A549 treated with ZK216348 at 1 μM for 4 hours (cell line): ENCODE data around the gene DERA. TPM values are rescaled to one million over a fixed set of nuclear protein-coding genes. Genes with fewer than 3 reads are reported as not detected.

Experiments
- total RNA-seq: library from RNA; stranded (reverse); fragments of 200-300 nt; extraction: Qiagen RNA extraction; gene quantifications from 5 replicates; pipeline ENCODE4 v1.2.3, GENCODE V29; 2022; ENCODE audit warnings: low read depth

DERA gene
- total RNA-seq: 37.9 to 55.2 TPM (median 38.0 TPM) in 5 replicates

GRCh38 chr12:15910864-15911721, at the start of gene DERA:
Gene DERA, plus strand, starts transcription at chr12:15911332. Its CDS starts 52 bp downstream, at chr12:15911384.

GRCh38 chr12:15882118-15882971, 28.8 kb upstream of the DERA start, which contains the start of gene STRAP:
Gene STRAP, plus strand, starts transcription at chr12:15882387. Its CDS starts 321 bp downstream, at chr12:15882708.

Other genes with a start within 250 kb of the DERA start
- gene EPS8, start 121.9 kb upstream of the DERA start, total RNA-seq: 40.2 to 52.8 TPM (median 50.1 TPM) in 5 replicates
- 165 to 212 TPM (median 188 TPM) in 5 replicates for gene STRAP, start 28.9 kb upstream of the DERA start, total RNA-seq